HepG2 (cell line): Measurements from ENCODE around the gene ERO1A. TPM values are rescaled to one million over a fixed set of nuclear protein-coding genes. Genes with fewer than 3 reads are reported as not detected.
A peak's percentile ranks its signal among the peaks of the same experiment; 100 is the strongest.

Experiments
- CHCHD3 ChIP-seq: sonication (generic); formaldehyde crosslinking; IDR thresholded peaks from 2 replicates; pipeline ENCODE4 v1.8.0; 2022; ENCODE audit warnings: mild to moderate bottlenecking, missing genetic modification reagents, moderate library complexity
- FIP1L1 ChIP-seq: fragments of 200-400 bp; formaldehyde crosslinking; IDR thresholded peaks from 2 replicates; pipeline ENCODE4 v1.6.1; 2018; ENCODE audit warnings: low read depth, mild to moderate bottlenecking, low read length, moderate library complexity, borderline replicate concordance; ENCODE audit not compliant: insufficient read depth
- KAT8 ChIP-seq: IDR thresholded peaks from 2 replicates; pipeline ENCODE4 v1.6.1; 2016; ENCODE audit warnings: missing genetic modification reagents, missing compliant biosample characterization
- KDM5A ChIP-seq: fragments of 200-600 bp; sonication (generic); IDR thresholded peaks from 2 replicates; pipeline ENCODE4 v1.7.0; 2018; ENCODE audit warnings: antibody characterized with exemption, mild to moderate bottlenecking, low read length, borderline replicate concordance
- NFE2L1 ChIP-seq: sonication (generic); formaldehyde crosslinking; IDR thresholded peaks from 2 replicates; pipeline ENCODE4 v1.4.0; 2020; ENCODE audit warnings: missing genetic modification reagents, mild to moderate bottlenecking, borderline replicate concordance
- NR2F6 ChIP-seq, 2 experiments: IDR thresholded peaks; 2 replicates each; pipeline ENCODE4 v1.6.1; 2016; ENCODE audit warnings: antibody characterized with exemption in 1 of 2, mild to moderate bottlenecking in 1 of 2
- PRMT3 ChIP-seq: sonication (generic); formaldehyde crosslinking; IDR thresholded peaks from 2 replicates; pipeline ENCODE4 v1.8.1; 2022; ENCODE audit warnings: low read depth, mild to moderate bottlenecking, moderate library complexity, missing genetic modification reagents, borderline replicate concordance
- RBAK ChIP-seq: sonication (generic); formaldehyde crosslinking; IDR thresholded peaks from 2 replicates; pipeline ENCODE4 v1.5.1; 2020; ENCODE audit warnings: mild to moderate bottlenecking, missing genetic modification reagents
- TOPORS ChIP-seq: sonication (generic); formaldehyde crosslinking; IDR thresholded peaks from 2 replicates; pipeline ENCODE4 v1.8.0; 2023; ENCODE audit warnings: mild to moderate bottlenecking, missing genetic modification reagents
- ZBTB10 ChIP-seq: sonication (generic); formaldehyde crosslinking; IDR thresholded peaks from 2 replicates; pipeline ENCODE4 v1.4.0; 2020; ENCODE audit warnings: missing genetic modification reagents, borderline replicate concordance
- ZBTB4 ChIP-seq: sonication (generic); formaldehyde crosslinking; IDR thresholded peaks from 2 replicates; pipeline ENCODE4 v1.4.0; 2020; ENCODE audit warnings: missing genetic modification reagents, mild to moderate bottlenecking, borderline replicate concordance
- ZFP1 ChIP-seq: IDR thresholded peaks from 2 replicates; pipeline ENCODE4 v1.6.1; 2016
- ZFYVE20 ChIP-seq: sonication (generic); formaldehyde crosslinking; IDR thresholded peaks from 2 replicates; pipeline ENCODE4 v1.8.0; 2023; ENCODE audit warnings: low read depth, mild to moderate bottlenecking, moderate library complexity, missing genetic modification reagents, borderline replicate concordance
- ZNF124 ChIP-seq: sonication (generic); formaldehyde crosslinking; IDR thresholded peaks from 2 replicates; pipeline ENCODE4 v1.4.0; 2020; ENCODE audit warnings: missing genetic modification reagents
- ZNF20 ChIP-seq: sonication (generic); formaldehyde crosslinking; IDR thresholded peaks from 2 replicates; pipeline ENCODE4 v1.4.0; 2020; ENCODE audit warnings: mild to moderate bottlenecking, moderate library complexity, missing genetic modification reagents
- ZNF414 ChIP-seq: sonication (generic); formaldehyde crosslinking; IDR thresholded peaks from 2 replicates; pipeline ENCODE4 v1.5.0; 2020; ENCODE audit warnings: missing genetic modification reagents
- ZNF552 ChIP-seq: sonication (generic); formaldehyde crosslinking; IDR thresholded peaks from 2 replicates; pipeline ENCODE4 v1.9.0; 2022; ENCODE audit warnings: missing genetic modification reagents, mild to moderate bottlenecking, borderline replicate concordance
- ZNF619 ChIP-seq: sonication (generic); formaldehyde crosslinking; IDR thresholded peaks from 2 replicates; pipeline ENCODE4 v1.4.0; 2020; ENCODE audit warnings: mild to moderate bottlenecking, missing genetic modification reagents
- polyA plus RNA-seq, 8 experiments: library from polyadenylated mRNA; depleted of rRNA in 3 of 8; stranded (reverse) in 7 of 8; unstranded in 1 of 8; fragments of >200 nt; fragmentation: Illumina TruSeq in 4 of 8; extraction: Trizol in 4 of 8; gene quantifications; 2 replicates each; pipeline versions ENCODE4 v1.2.1 to v1.2.3, GENCODE V29; 2011 to 2016; ENCODE audit warnings: low read depth in 4 of 8, missing spikeins in 1 of 8, mixed read lengths in 1 of 8; ENCODE audit not compliant: insufficient read depth in 1 of 8
- total RNA-seq, 5 experiments: library from RNA; depleted of rRNA; stranded (reverse); fragments of >200 nt; fragmentation: Illumina TruSeq; extraction: Trizol; gene quantifications; 2 replicates each; pipeline ENCODE4 v1.2.3, GENCODE V29; 2016; ENCODE audit warnings: low read depth in 1 of 5
- TF ChIP-seq, protein P1 (sequence below): sonication (generic); formaldehyde crosslinking; IDR thresholded peaks from 2 replicates; pipeline ENCODE4 v1.4.0; 2020; ENCODE audit warnings: missing genetic modification reagents, mild to moderate bottlenecking, borderline replicate concordance

Gene ERO1A
- total and polyA plus RNA-seq, 2 of the 13 experiments (the other 11 are each of a cell fraction or from before 2014, with no cell fraction given) = 60.3 to 137 TPM

- TF ChIP-seq ZFP1 (no peak), PRMT3 (CRISPR knock-in tag) (no peak), NR2F6 (IDR thresholded peaks at IDR 0.05) (no peak), NR2F6 (CRISPR knock-in tag; IDR thresholded peaks at IDR 0.05) (no peak), ZNF552 (CRISPR knock-in tag) (0 out of 2 replicates have a peak, but pooled peaks have one; percentile 78), ZFYVE20 (no peak), RBAK (CRISPR knock-in tag) (no peak), ZNF619 (CRISPR knock-in tag) (no peak; the same call in 1 of the 2 replicates), ZNF414 (CRISPR knock-in tag) (no peak), KDM5A (no peak), KAT8 (CRISPR knock-in tag) (no peak), ZBTB4 (CRISPR knock-in tag) (no peak), TOPORS (CRISPR knock-in tag) (0 out of 2 replicates have a peak, but pooled peaks have one; percentile 40), ZNF20 (CRISPR knock-in tag) (no peak), ZBTB10 (no peak), FIP1L1 (no peak), ZNF124 (CRISPR knock-in tag) (no peak; the same call in 1 of the 2 replicates), CHCHD3 (no peak), NFE2L1 (CRISPR knock-in tag) (no peak)
- TF ChIP-seq, protein P1, sequence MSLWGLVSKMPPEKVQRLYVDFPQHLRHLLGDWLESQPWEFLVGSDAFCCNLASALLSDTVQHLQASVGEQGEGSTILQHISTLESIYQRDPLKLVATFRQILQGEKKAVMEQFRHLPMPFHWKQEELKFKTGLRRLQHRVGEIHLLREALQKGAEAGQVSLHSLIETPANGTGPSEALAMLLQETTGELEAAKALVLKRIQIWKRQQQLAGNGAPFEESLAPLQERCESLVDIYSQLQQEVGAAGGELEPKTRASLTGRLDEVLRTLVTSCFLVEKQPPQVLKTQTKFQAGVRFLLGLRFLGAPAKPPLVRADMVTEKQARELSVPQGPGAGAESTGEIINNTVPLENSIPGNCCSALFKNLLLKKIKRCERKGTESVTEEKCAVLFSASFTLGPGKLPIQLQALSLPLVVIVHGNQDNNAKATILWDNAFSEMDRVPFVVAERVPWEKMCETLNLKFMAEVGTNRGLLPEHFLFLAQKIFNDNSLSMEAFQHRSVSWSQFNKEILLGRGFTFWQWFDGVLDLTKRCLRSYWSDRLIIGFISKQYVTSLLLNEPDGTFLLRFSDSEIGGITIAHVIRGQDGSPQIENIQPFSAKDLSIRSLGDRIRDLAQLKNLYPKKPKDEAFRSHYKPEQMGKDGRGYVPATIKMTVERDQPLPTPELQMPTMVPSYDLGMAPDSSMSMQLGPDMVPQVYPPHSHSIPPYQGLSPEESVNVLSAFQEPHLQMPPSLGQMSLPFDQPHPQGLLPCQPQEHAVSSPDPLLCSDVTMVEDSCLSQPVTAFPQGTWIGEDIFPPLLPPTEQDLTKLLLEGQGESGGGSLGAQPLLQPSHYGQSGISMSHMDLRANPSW (CRISPR knock-in tag) = no peak
Observed at GRCh38 chr14:52695481-52696091, at the start of gene ERO1A (continued).
